RCC 7860 (cell line): ENCODE results near the gene DUX4.
"Not testable (repeated sequence)": the region's sequence is repeated elsewhere in the genome, so short reads cannot be mapped to it uniquely, and the experiment has no call there.

ENCODE experiments used
- DNase-seq: peaks from one replicate; pipeline ENCODE4 v3.0.0-alpha.2; 2015; ENCODE audit warnings: low spot score
- FAIRE-seq: peaks from 2 replicates; lab custom pipeline; 2012; peaks lifted over from hg19 to GRCh38; lab: Jason Lieb, UNC

The DUX4 gene

DNA sequence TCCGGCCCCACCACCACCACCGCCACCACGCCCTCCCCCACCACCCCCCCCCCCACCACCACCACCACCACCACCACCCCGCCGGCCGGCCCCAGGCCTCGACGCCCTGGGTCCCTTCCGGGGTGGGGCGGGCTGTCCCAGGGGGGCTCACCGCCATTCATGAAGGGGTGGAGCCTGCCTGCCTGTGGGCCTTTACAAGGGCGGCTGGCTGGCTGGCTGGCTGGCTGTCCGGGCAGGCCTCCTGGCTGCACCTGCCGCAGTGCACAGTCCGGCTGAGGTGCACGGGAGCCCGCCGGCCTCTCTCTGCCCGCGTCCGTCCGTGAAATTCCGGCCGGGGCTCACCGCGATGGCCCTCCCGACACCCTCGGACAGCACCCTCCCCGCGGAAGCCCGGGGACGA lies at the start of gene DUX4:
DUX4 (plus strand) TSS at position 347 of the 400 bp plus-strand sequence; CDS start at position 347, 0 bp downstream.
- FAIRE-seq, DNase-seq: not testable (repeated sequence)

DNA sequence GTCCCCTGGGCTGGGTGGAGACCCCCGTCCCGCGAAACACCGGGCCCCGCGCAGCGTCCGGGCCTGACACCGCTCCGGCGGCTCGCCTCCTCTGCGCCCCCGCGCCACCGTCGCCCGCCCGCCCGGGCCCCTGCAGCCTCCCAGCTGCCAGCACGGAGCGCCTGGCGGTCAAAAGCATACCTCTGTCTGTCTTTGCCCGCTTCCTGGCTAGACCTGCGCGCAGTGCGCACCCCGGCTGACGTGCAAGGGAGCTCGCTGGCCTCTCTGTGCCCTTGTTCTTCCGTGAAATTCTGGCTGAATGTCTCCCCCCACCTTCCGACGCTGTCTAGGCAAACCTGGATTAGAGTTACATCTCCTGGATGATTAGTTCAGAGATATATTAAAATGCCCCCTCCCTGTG lies 1.9 kb downstream of the DUX4 start:
- not testable (repeated sequence) for FAIRE-seq, DNase-seq

DNA sequence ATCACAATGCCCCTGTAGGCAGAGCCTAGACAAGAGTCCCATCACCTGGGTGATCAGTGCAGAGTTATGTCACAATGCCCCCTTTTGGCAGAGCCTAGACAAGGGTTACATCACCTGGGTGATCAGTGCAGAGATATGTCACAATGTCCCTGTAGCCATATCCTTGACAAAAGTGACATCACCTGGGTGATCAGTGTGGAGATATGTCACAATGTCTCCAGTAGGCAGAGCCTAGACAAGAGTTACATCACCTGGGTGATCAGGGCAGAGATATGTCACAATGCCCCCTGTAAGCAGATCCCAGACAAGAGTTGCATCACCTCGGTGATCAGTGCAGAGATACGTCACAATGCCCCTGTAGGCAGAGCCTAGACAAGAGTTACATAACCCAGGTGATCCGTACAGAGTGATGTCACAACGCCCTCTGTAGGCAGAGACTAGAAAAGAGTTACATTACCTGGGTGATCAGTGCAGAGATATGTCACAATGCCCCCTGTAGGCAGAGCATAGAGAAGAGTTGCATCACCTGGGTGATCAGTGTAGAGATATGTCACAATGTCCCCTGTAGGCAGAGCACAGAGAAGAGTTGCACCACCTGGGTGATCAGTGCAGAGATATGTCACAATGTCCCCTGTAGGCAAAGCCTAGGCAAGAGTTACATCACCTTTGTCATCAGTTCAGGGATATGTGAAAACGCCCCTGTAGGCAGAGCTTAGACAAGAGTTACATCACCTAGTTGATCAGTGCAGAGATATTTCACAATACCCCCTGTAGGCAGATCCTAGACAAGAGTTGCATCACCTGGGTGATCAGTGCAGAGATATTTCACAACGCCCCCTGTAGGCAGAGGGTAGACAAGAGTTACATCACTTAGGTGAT lies 4.4 kb downstream of the DUX4 start:
- DNase-seq, FAIRE-seq: not testable (repeated sequence)

DNA sequence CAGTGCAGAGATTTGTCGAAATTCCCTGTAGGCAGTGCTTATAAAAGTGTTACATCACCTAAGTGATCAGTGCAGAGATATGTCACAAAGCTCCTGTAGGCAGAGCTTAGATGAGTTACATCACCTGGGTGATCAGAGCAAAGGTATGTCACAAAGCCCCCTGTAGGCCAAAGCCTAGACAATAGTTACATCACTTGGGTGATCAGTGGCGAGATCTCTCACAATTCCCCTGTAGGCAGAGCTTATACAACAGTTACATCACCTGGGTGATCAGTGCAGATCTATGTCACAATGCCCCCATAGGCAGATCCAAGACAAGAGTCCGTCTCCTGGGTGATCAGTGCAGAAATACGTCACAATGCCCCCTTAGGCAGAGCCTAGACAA lies 5.0 kb downstream of the DUX4 start:
- FAIRE-seq, DNase-seq: not testable (repeated sequence)

DNA sequence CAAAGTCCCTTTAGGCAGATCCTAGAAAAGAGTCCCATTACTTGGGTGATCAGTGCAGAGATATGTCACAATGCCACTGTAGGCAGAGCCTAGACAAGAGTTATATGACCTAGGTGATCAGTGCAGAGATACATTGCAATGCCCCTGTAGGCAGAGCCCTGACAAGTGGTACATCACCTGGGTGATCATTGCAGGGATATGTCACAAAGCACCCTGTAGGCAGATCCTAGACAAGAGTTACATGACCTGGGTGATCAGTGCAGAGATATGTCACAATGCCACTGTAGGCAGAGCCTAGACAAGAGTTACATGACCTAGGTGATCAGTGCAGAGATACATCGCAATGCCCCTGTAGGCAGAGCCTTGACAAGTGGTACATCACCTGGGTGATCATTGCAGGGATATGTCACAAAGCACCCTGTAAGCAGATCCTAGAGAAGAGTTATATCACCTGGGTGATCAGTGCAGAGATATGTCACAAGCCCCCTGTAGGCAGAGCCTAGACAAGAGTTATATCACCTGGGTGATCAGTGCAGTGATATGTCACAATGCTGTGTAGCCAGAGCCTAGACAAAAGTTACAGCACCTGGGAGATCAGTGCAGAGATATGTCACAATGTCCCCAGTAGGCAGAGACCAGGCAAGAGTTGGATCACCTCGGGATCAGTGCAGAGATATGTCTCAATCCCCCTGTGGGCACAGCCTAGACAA lies 5.6 kb downstream of the DUX4 start:
- FAIRE-seq, DNase-seq: not testable (repeated sequence)

DNA sequence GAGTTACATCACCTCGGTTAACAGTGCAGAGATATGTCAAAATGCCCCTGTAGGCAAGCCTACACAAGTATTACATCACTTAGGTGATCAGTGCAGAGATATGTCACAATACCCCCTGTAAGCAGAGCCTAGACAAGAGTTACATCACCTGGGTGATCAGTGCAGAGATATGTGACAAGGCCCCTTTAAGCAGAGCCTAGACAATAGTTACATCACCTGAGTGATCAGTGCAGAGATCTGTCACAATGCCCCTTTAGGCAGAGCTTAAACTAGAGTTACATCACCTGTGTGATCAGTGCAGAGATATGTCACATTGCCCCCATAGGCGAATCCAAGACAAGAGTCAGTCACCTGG lies 6.1 kb downstream of the DUX4 start:
- not testable (repeated sequence) for FAIRE-seq, DNase-seq

DNA sequence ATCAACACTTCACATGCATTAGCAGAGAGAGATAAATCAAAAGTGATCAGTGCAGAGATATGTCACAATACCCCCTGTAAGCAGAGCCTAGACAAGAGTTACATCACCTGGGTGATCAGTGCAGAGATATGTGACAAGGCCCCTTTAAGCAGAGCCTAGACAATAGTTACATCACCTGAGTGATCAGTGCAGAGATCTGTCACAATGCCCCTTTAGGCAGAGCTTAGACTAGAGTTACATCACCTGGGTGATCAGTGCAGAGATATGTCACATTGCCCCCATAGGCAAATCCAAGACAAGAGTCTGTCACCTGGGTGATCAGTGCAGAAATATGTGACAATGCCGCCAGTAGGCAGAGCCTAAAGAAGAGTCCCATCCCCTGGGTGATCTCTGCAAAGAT lies 7.4 kb downstream of the DUX4 start:
- DNase-seq, FAIRE-seq: not testable (repeated sequence)

DNA sequence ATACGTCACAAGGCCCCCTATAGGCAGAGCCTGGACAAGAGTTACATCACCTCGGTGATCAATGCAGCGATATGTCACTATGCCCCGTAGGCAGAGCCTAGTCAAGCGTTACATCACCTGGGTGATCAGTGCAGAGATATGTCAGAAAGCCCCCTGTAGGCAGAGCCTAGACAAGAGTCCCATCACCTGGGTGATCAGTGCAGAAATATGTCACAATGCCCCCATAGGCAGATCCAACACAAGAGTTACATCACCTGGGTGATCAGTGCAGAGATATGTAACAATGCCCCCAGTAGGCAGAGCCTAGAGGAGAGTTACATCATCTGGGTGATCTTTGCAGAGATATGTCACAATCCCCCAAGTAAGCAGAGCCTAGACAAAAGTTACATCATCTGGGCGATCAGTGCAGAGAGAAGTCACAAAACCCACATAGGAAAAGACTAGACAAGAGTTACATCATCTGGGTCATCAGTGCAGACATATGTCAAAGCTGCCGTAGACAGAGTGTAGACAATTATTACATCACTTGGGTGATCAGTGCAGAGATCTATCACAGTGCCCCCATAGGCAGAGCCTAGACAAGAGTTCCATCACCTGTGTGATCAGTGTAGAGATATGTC lies 8.0 kb downstream of the DUX4 start:
- not testable (repeated sequence) for DNase-seq, FAIRE-seq

DNA sequence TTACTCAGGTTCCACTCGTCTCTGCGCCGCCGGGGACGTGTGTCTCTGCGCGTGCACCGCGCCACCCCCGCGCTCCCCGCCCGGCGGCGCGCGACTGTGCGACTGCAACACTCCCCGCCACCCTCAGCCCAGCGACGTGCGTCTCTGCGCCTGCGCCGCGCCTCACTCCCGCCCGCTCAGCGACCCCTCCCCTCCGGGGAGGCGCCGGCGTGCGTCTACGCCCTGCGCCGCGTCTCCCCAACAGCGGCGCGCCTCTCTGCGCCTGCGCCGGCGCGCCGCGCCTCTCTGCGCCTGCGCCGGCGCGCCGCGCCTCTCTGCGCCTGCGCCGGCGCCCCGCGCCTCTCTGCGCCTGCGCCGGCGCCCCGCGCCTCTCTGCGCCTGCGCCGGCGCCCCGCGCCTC lies 29.9 kb downstream of the DUX4 start:
- DNase-seq, FAIRE-seq: not testable (repeated sequence)
